Lower leg skin (tissue), 4 donors: ENCODE results near the gene CYSLTR1. TPM values are rescaled to one million over a fixed set of nuclear protein-coding genes. Genes with fewer than 3 reads are reported as not detected.

Experiments
- DNase-seq, 2 donors: peaks; one replicate each; pipeline ENCODE4 v3.0.0-alpha.2; 2019; ENCODE audit warnings: low spot score in 2 of 2
- H3K4me3 ChIP-seq: fragments of 200-600 bp; sonication (generic); 2 replicates; pipeline ENCODE4 v1.5.1; 2017; ENCODE audit warnings: mild to moderate bottlenecking, low read depth; ENCODE audit not compliant: poor library complexity, severe bottlenecking
- CTCF ChIP-seq, 3 donors: fragments of 450-650 bp; IDR thresholded peaks; one replicate each; pipeline ENCODE4 v1.5.1; 2016; ENCODE audit warnings: antibody characterized with exemption in 3 of 3, mild to moderate bottlenecking in 3 of 3, moderate library complexity in 2 of 3
- POLR2A ChIP-seq, 2 donors: fragments of 450-650 bp; IDR thresholded peaks; one replicate each; pipeline ENCODE4 v1.6.1; 2016 to 2017; ENCODE audit warnings: antibody characterized with exemption in 2 of 2, mild to moderate bottlenecking in 1 of 2, moderate library complexity in 1 of 2
- WGBS, 2 donors: methylation state at CpG; one replicate each; pipeline ENCODE4 v1.1.5; 2018; 5-methylcytosine and 5-hydroxymethylcytosine counted together
- intact Hi-C: fragments of 100-400 bp; cut with DNase I; formaldehyde crosslinking; loops from one replicate; pipeline ENCODE4 v1.15.0; 2023; ENCODE audit warnings: low total_unique reads
- total RNA-seq, 4 donors: library from RNA; depleted of rRNA; stranded (reverse); fragments of >200 nt; gene quantifications; one replicate each; pipeline ENCODE4 v1.1.0, GENCODE V29; 2016

CYSLTR1 gene
- total RNA-seq: 1 to 10 TPM in 2 of 4 donors, under 1 TPM in 2; 0.25 to 2.3 (median 1.2) TPM

- intact Hi-C loops: no loop called here
- WGBS, 2 donors: 17 to 19% methylated on average over 7 of the region's 7 CpGs
- H3K4me3 ChIP-seq: no peak within 1 kb of the TSS
- no peak for TF ChIP-seq POLR2A (IDR thresholded peaks at IDR 0.05)
- DNase-seq: no peak
Observed at GRCh38 chrX:78327370-78328086, at the start of gene CYSLTR1. Gene CYSLTR1, minus strand, starts transcription at chrX:78327611. Its CDS starts 53,865 bp downstream, at chrX:78273746.

- intact Hi-C loops: no loop called here
- DNase-seq: no peak
- 77 to 89% methylated on average over 2 of the region's 2 CpGs for WGBS, 2 donors
- no peak for TF ChIP-seq CTCF (IDR thresholded peaks at IDR 0.05)
- no peak for TF ChIP-seq POLR2A (IDR thresholded peaks at IDR 0.05)
- no peak overlapping the region for H3K4me3 ChIP-seq
Observed at GRCh38 chrX:78377186-78377585, 49.8 kb upstream of the CYSLTR1 start.

- DNase-seq: no peak
- intact Hi-C loops: no loop called here
- TF ChIP-seq POLR2A (IDR thresholded peaks at IDR 0.05): no peak
- TF ChIP-seq CTCF (IDR thresholded peaks at IDR 0.05): no peak
- H3K4me3 ChIP-seq: no peak overlapping the region
Observed at GRCh38 chrX:78375894-78376293, 48.5 kb upstream of the CYSLTR1 start.

- intact Hi-C loops: no loop called here
- 58% methylated on average over 1 of the region's 1 CpG for WGBS, 2 donors
- TF ChIP-seq CTCF (IDR thresholded peaks at IDR 0.05): no peak
- TF ChIP-seq POLR2A (IDR thresholded peaks at IDR 0.05): no peak
- no peak overlapping the region for H3K4me3 ChIP-seq
- no peak for DNase-seq
Observed at GRCh38 chrX:78366576-78366975, 39.2 kb upstream of the CYSLTR1 start.

- no peak overlapping the region for H3K4me3 ChIP-seq
- peak in 1 of 2 donors; percentile 34 for DNase-seq
- WGBS, 2 donors: 63 to 75% methylated on average over 4 of the region's 4 CpGs
- no peak for TF ChIP-seq CTCF (IDR thresholded peaks at IDR 0.05)
- no peak for TF ChIP-seq POLR2A (IDR thresholded peaks at IDR 0.05)
- intact Hi-C loops: no loop called here
Observed at GRCh38 chrX:78357342-78358055, 30.1 kb upstream of the CYSLTR1 start.

- TF ChIP-seq CTCF (IDR thresholded peaks at IDR 0.05): no peak
- TF ChIP-seq POLR2A (IDR thresholded peaks at IDR 0.05): no peak
- no peak for DNase-seq
- no peak overlapping the region for H3K4me3 ChIP-seq
- intact Hi-C loops: no loop called here
Observed at GRCh38 chrX:78333521-78333920, 6.1 kb upstream of the CYSLTR1 start.
